Spinal cord (tissue), 10 donors: ENCODE data around the gene HAND1. TPM values are rescaled to one million over a fixed set of nuclear protein-coding genes. Genes with fewer than 3 reads are reported as not detected.

Experiments used
- DNase-seq, 6 donors: peaks; one replicate each; pipeline versions ENCODE4 v3.0.0 to v3.0.0-alpha.2; 2013 to 2015; ENCODE audit warnings: low spot score in 6 of 6, low read depth in 4 of 6
- H3K27ac ChIP-seq: one replicate; pipeline ENCODE4 v1.5.1; 2013; ENCODE audit warnings: low read depth, low read length, control low read depth
- H3K27me3 ChIP-seq: one replicate; pipeline ENCODE4 v1.6.1; 2013; ENCODE audit warnings: low read length; ENCODE audit not compliant: control insufficient read depth, insufficient read depth
- H3K36me3 ChIP-seq: one replicate; pipeline ENCODE4 v1.6.1; 2013; ENCODE audit warnings: low read length; ENCODE audit not compliant: control insufficient read depth, insufficient read depth
- H3K4me1 ChIP-seq: one replicate; pipeline ENCODE4 v1.6.1; 2013; ENCODE audit warnings: low read length; ENCODE audit not compliant: control insufficient read depth, insufficient read depth
- H3K4me3 ChIP-seq: one replicate; pipeline ENCODE4 v1.5.1; 2013; ENCODE audit warnings: low read depth, low read length, control low read depth
- H3K9me3 ChIP-seq: one replicate; pipeline ENCODE4 v1.6.1; 2013; ENCODE audit warnings: low read length; ENCODE audit not compliant: control insufficient read depth, insufficient read depth
- WGBS: methylation state at CpG from one replicate; pipeline ENCODE4 v1.1.5; 2013; ENCODE audit warnings: missing lambda C conversion rate; ENCODE audit not compliant: insufficient coverage; 5-methylcytosine and 5-hydroxymethylcytosine counted together
- polyA plus RNA-seq, 2 donors: library from polyadenylated mRNA; unstranded; fragments of 120-200 nt; gene quantifications; one replicate each; pipeline ENCODE4 v1.2.1, GENCODE V29; 2013; ENCODE audit not compliant: insufficient read length in 2 of 2
- total RNA-seq, 2 donors: library from RNA; depleted of rRNA in 1 of 2; stranded (reverse); fragments of 120-200 nt in 1 of 2; fragments of >200 nt in 1 of 2; gene quantifications; one replicate each; pipeline versions ENCODE4 v1.2.3 to v1.2.4, GENCODE V29; 2013 to 2014
- donor health status: healthy.

The HAND1 gene
- total and polyA plus RNA-seq, 4 donors, result not detected

DNA sequence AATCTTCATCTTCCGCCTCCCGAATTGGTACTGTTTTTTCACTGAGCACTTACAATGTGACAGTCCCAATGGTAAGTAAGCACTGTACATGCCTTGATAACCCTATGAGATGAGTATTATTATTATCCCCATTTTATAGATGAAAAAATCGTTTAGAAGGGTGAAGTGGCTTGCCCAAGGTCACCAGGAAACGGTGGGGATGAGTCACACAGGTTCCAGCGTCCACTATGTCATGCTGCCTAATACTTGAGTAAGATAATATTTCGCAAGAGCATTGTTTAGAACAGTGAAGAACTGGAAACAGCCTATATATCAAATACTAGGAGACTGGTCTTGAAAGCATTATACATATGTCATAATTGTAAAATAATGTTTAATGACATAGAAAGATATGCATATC, 12.9 kb downstream of the HAND1 start:
- no peak for DNase-seq
- H3K4me1 ChIP-seq, result no peaks in the 10 kb centered on the region
- peaks cover 31% of the 10 kb centered on the region for H3K27me3 ChIP-seq
- no peak overlapping the region for H3K27ac ChIP-seq
- peaks cover 4% of the 10 kb centered on the region for H3K36me3 ChIP-seq
- WGBS, result no CpG with 5 or more reads among the region's 6 CpGs
- no peaks in the 10 kb centered on the region for H3K9me3 ChIP-seq
- no peak overlapping the region for H3K4me3 ChIP-seq

DNA sequence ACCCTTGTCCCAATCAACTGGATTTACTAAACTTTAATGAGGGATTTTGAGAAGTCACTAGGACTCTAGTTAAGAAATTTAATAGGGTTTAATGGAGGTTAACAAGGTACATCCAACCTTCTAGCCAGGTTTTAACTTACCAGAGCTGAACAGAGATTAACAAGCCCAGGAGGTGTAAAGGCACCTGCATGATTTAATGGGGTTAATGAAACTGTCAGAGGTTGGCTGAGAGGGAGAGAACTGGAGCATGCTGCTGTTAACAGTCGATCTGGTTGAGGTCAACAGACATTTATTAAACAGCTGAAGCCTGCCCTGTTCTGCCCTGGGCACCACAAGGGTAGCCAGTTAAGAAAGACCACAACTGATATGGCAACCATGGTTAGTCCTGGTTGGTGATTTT, 13.6 kb downstream of the HAND1 start:
- Histone ChIP-seq H3K4me1 (no peaks in the 10 kb centered on the region), H3K4me3 (no peak overlapping the region), H3K36me3 (peaks cover 4% of the 10 kb centered on the region), H3K27me3 (peaks cover 25% of the 10 kb centered on the region), H3K9me3 (no peaks in the 10 kb centered on the region), H3K27ac (no peak overlapping the region)
- WGBS, result 43% methylated on average over 1 of the region's 1 CpG
- no peak for DNase-seq

DNA sequence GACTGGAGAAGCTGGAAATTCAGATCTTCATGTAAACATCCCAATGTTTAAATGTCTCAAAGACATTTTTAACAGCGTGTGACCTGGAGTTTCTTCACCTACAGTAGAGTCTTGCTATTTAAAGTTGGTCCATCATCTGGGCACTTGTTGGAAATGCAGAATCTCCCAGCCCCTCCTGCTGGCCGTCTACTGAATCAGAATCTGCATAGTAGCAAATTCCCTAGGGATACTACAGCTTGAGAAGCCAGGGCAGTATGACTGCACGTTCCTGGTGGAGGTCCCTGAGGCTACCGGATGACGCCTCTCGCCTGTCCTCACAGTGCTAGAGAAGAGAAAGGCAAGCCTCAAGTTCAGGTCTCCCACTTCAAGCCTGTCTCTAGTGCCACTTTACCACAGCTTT, 16.5 kb downstream of the HAND1 start:
- H3K27ac ChIP-seq, result no peak overlapping the region
- no peak for DNase-seq
- 46% methylated on average over 3 of the region's 6 CpGs for WGBS
- peaks cover 6% of the 10 kb centered on the region for H3K36me3 ChIP-seq
- H3K27me3 ChIP-seq, result peaks cover 3% of the 10 kb centered on the region
- H3K9me3 ChIP-seq, result no peaks in the 10 kb centered on the region
- H3K4me3 ChIP-seq, result no peak overlapping the region
- H3K4me1 ChIP-seq, result no peaks in the 10 kb centered on the region

DNA sequence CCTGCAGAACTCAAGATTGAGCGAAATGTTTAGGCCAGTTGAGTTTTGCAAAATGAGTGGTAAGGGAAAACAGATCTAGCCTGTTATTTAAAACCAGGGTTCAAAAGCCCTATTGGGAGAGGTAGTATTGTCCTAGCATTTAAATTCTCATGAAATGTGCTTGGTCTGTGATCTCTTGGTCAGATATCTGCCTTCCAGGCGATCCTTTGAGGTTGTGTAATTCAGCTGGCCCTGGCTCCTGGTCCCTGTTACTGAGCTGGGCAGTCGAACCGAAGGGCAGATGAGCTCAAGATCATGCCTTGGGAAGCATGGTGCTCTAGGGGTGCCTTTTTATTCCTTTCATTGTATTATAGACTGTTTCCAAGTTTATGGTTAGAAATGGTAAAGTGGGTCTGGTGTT, 17.9 kb downstream of the HAND1 start:
- peaks cover 12% of the 10 kb centered on the region for H3K36me3 ChIP-seq
- no peak for DNase-seq
- H3K27me3 ChIP-seq, result no peaks in the 10 kb centered on the region
- no peaks in the 10 kb centered on the region for H3K4me1 ChIP-seq
- H3K27ac ChIP-seq, result no peak overlapping the region
- no peaks in the 10 kb centered on the region for H3K9me3 ChIP-seq
- 100% methylated on average over 4 of the region's 4 CpGs for WGBS
- H3K4me3 ChIP-seq, result no peak overlapping the region

DNA sequence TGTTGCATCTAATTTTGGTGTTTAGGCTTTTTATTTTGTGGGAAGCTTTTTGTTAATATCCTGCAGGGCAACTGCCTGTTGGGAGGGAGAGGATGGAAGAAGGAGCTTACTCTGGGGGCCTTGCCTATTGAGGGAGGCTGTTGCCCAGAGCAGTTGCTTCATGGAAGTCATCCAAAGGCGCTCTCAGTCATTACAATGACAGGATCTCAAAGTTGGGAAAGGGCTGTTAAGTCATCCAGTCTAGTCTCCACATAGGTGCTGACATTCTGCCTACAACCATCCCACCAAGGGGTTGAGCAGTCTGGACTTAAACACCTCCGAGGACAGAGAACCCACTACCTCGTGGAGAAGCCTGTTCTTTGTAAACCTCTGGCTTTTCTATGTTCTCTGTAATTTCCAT, 19.0 kb downstream of the HAND1 start:
- Histone ChIP-seq H3K9me3 (no peaks in the 10 kb centered on the region), H3K27ac (no peak overlapping the region), H3K36me3 (peaks cover 16% of the 10 kb centered on the region)

DNA sequence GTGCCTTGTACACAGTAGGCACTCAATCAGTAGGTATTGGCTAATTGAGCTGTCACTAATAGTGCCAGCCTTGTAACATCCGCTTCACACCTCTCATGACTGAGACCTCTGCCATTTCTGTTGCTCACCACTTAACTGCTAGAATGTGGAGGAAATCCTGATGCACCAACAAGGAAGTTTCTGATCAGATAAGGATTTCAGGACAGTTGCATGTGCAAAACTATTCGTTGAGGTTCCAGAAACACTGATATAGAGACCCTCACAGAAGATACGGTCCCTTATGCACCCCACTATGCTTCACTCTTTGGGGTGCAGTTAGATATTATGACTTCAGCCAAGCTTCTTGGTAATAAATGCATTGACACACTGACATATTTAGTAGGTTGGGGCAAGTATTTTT, 21.5 kb downstream of the HAND1 start:
- Histone ChIP-seq H3K4me1 (no peaks in the 10 kb centered on the region), H3K27ac (no peak overlapping the region), H3K27me3 (no peaks in the 10 kb centered on the region), H3K36me3 (peaks cover 30% of the 10 kb centered on the region), H3K9me3 (no peaks in the 10 kb centered on the region), H3K4me3 (no peak overlapping the region)
- WGBS, result no CpG with 5 or more reads among the region's 3 CpGs
- DNase-seq, result no peak

More for the DNA sequence above, 19.0 kb downstream of the HAND1 start:
- DNase-seq, result peak in 1 of 6 donors; percentile 4
- Histone ChIP-seq H3K4me1 (no peaks in the 10 kb centered on the region), H3K27me3 (no peaks in the 10 kb centered on the region), H3K4me3 (no peak overlapping the region)
- 80% methylated on average over 3 of the region's 3 CpGs for WGBS

DNA sequence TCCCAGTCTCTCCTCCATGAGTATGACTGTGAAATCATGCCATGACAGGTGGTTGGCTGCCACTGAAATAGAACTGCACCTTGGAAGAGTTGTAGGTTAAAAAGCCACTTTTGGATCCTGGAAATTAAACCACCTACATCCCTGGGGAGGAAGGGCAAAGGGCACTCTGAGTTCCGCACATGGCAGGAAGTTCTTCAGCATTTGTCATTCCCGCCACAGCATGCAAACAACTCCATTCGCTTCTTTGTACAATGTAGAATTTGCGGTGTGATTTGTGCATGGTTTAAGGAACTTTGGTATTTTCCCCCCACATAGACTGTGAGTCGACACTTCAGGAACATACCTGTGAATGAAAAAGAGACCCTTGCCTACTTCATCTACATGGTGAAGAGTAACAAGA, 22.4 kb downstream of the HAND1 start:
- no peak for DNase-seq
- Histone ChIP-seq H3K9me3 (no peaks in the 10 kb centered on the region), H3K27me3 (no peaks in the 10 kb centered on the region), H3K4me3 (no peak overlapping the region), H3K36me3 (peaks cover 27% of the 10 kb centered on the region), H3K4me1 (no peaks in the 10 kb centered on the region), H3K27ac (no peak overlapping the region)
- WGBS, result no CpG with 5 or more reads among the region's 5 CpGs

DNA sequence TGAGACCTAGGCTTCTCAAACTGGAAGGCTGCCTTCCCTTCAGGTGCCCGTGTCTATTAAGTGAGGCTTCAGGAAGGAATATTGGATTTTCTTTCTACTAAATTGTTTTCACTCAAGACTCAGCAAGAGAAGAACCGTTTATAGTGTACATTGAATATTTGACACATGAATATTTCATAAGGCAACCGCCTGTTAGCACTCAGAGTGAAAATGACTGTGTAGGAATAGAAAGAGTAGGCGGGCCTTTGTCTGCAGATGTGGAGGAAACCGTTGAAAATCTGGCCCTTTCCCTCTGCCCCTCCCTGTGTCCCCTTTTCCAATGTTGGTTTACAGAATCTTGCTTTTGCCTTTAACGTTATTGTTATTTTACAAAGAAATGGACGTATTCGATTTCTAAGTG, 26.1 kb downstream of the HAND1 start:
- Histone ChIP-seq H3K36me3 (peaks cover 24% of the 10 kb centered on the region), H3K4me3 (no peak overlapping the region), H3K27ac (no peak overlapping the region), H3K27me3 (no peaks in the 10 kb centered on the region), H3K4me1 (peaks cover 7% of the 10 kb centered on the region), H3K9me3 (no peaks in the 10 kb centered on the region)
- WGBS, result no CpG with 5 or more reads among the region's 8 CpGs
- DNase-seq, result no peak

DNA sequence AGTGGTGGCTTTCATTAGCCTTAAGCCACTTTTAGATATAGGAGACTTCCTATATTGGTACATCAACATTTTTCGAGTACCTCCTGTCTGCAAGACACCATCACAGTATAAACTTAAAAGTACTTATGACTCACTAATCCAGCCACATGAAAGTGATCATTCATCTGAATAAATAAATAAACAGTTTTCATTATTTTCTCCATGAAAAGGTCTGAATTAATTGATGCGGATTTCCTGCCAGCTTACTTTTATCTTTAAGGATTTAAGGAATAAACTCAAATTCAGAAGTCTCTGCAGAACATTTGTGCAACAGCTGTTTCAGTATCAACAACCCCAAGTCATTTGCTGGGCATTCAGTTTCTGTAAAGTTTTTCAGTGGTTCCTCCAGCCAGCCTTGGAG, 28.2 kb downstream of the HAND1 start:
- no peaks in the 10 kb centered on the region for H3K27me3 ChIP-seq
- no peaks in the 10 kb centered on the region for H3K9me3 ChIP-seq
- no peak for DNase-seq
- H3K36me3 ChIP-seq, result peaks cover 15% of the 10 kb centered on the region
- H3K27ac ChIP-seq, result no peak overlapping the region
- H3K4me1 ChIP-seq, result peaks cover 13% of the 10 kb centered on the region
- H3K4me3 ChIP-seq, result no peak overlapping the region
- WGBS, result no CpG with 5 or more reads among the region's 2 CpGs

DNA sequence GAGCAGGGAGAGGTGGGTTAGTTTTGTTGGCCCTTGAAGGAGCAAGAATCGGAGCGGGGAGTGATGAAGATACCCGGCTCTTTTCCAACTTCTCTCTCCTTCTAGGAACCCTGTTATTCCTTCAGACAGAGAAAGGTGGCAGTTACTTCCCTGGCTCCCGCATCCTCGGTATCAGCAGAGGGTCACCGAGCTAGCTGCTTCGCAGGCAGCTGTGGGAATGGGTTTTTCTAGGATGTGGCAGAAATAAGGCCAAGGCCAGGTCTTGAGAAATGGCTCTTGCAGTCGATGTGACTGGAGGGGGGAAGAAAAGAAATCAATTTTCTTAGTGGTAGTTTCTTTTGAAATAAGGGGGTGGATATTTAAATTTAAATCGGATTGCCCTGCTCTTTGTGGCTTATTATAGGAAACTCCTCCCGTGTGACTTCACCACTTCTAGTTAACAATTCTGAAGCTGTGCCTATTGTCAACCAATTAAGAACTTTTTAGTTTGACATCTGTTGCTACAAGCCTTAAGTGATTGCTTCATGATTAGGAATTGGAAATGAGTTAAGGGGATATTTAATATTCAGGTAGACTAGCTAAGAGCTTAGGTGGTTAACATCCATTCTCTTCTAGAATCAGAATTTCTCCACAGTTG, 30.8 kb downstream of the HAND1 start:
- peaks cover 16% of the 10 kb centered on the region for H3K4me1 ChIP-seq
- 0% methylated on average over 4 of the region's 10 CpGs for WGBS
- peak overlapping the region; percentile 60 for H3K4me3 ChIP-seq
- no peaks in the 10 kb centered on the region for H3K27me3 ChIP-seq
- H3K36me3 ChIP-seq, result no peaks in the 10 kb centered on the region
- DNase-seq, result no peak
- no peaks in the 10 kb centered on the region for H3K9me3 ChIP-seq
- H3K27ac ChIP-seq, result peak overlapping the region; percentile 69
